ENCODE results near the gene NFIA.

NFIA gene

GRCh38 chr1:61132645-61133334 lies 50.4 kb downstream of the NFIA start:
- no peak for DNase-seq

- DNase-seq: no peak
These were observed 51.1 kb downstream of the NFIA start for GRCh38 chr1:61133335-61134019.

GRCh38 chr1:61135291-61135690 lies 52.9 kb downstream of the NFIA start:
- DNase-seq: no peak

GRCh38 chr1:61138305-61138704 lies 55.9 kb downstream of the NFIA start:
- DNase-seq: no peak

GRCh38 chr1:61138921-61139774 lies 56.8 kb downstream of the NFIA start:
- DNase-seq: no peak

- DNase-seq: no peak
These were observed 57.6 kb downstream of the NFIA start for GRCh38 chr1:61139775-61140549.

GRCh38 chr1:61140778-61141177 lies 58.4 kb downstream of the NFIA start:
- DNase-seq: no peak

- DNase-seq: no peak
These were observed 59.1 kb downstream of the NFIA start for GRCh38 chr1:61141288-61142042.

- no peak for DNase-seq
These were observed 59.7 kb downstream of the NFIA start for GRCh38 chr1:61142043-61142440.

GRCh38 chr1:61142726-61143500 lies 60.6 kb downstream of the NFIA start:
- no peak for DNase-seq

GRCh38 chr1:61143821-61144424 lies 61.6 kb downstream of the NFIA start:
- no peak for DNase-seq

GRCh38 chr1:61149010-61149860 lies 66.9 kb downstream of the NFIA start:
- DNase-seq: no peak

GRCh38 chr1:61151565-61151964 lies 69.2 kb downstream of the NFIA start:
- DNase-seq: no peak

GRCh38 chr1:61152066-61152465 lies 69.7 kb downstream of the NFIA start:
- DNase-seq: no peak

GRCh38 chr1:61152469-61153105 lies 70.2 kb downstream of the NFIA start:
- DNase-seq: no peak

GRCh38 chr1:61156576-61157467 lies 74.5 kb downstream of the NFIA start:
- DNase-seq: no peak

- DNase-seq: no peak
These were observed 75.2 kb downstream of the NFIA start for GRCh38 chr1:61157468-61157987.

GRCh38 chr1:61158591-61158990 lies 76.2 kb downstream of the NFIA start:
- DNase-seq: no peak
